NCI-H1092 treated with DMSO at 0.1 percent for 48 hours (cell line): ENCODE data around the gene PDCL2.

ENCODE experiments used
- DNase-seq: peaks from one replicate; lab custom pipeline; 2025; lab: John Stamatoyannopoulos, UW

PDCL2 gene

DNA sequence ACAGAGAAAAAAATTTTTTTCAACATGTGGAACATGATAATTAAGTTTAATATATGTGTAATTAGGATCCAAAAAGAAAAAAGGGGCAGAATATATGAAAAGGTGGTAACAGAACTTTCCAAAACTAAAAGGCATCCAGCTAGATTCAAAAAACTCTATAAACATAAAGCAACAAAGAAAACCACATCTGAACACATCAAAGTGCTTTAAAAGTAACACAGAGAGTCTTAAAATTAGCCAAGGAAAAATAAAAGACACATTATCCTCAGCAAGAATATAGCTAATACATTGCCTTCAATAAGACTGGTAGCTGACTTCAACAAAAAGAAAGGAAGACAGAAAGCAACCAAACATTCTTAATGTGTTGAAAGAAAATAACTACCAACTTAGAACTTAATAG lies 53.5 kb downstream of the PDCL2 start:
- DNase-seq, result no peak

DNA sequence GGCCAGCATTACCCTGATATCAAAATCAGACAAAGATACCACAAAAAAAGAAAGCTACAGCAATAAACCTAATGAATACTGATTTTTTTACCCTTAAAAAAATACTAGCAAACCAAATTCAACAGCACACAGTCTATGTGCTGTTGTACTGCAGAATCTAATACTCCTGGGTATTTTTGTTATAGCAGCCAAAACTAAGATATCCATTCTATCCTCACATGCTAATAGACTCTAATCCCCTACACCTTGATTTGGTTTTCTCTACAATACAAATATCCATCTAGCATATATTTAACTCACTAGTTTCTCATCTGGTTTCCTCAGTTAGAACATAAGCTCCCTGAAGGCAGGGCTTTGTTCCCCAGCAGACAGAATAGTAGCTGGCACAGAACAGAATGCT lies 57.7 kb downstream of the PDCL2 start:
- DNase-seq, result no peak

DNA sequence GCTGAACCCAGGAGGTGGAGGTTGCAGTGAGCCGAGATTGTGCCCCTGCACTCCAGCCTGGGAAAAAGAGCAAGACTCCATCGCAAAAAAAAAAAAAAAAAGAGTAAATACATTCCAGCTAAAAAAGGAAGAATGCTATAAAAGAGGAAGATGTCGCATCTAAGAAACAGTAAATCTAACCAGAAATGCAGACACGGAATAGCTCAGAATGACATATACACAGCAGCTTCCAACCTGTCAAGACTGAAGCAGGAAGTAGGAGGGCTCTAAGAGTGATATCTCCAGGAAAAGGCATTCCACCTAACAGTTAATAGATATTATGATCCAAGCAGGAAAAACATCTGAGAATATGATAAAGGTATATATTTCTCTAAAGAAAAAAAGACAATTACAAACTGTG lies 61.4 kb downstream of the PDCL2 start:
- no peak for DNase-seq

DNA sequence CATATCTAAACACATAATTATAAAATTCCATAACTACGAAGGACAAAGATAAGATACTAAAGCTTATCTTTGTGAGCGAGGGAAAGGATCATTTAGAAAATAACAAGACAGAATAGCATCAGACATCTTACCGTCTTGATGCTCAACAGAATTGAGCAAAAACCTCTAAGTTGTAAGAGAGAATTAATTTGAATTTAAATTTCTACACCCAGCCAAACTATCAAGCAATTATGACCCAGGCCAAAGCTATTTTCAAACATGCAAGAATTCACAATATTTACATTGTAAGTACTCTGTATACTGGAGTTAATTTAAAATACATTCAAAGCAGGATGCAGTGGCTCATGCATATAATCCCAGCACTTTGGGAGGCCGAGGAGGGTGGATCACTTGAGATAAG lies 61.9 kb downstream of the PDCL2 start:
- no peak for DNase-seq

DNA sequence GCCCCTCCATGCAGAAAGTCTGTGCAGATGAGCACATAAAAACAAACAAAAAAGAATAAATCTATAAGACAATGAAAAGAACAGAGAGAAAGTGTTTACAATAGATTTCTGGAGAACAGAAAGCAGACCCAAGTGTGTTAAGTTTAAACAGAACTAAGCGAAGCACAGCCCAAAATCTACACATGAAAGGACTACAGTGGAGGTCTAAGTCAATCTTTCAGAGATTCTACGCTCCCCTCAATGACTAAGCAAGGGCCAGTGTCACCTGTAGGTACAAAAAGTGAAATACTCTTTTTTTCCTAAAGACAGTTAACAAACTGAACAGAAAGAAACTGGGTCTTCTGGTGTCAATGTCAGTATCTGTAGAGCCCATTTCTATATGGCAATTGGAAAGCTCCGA lies 63.6 kb downstream of the PDCL2 start:
- no peak for DNase-seq

DNA sequence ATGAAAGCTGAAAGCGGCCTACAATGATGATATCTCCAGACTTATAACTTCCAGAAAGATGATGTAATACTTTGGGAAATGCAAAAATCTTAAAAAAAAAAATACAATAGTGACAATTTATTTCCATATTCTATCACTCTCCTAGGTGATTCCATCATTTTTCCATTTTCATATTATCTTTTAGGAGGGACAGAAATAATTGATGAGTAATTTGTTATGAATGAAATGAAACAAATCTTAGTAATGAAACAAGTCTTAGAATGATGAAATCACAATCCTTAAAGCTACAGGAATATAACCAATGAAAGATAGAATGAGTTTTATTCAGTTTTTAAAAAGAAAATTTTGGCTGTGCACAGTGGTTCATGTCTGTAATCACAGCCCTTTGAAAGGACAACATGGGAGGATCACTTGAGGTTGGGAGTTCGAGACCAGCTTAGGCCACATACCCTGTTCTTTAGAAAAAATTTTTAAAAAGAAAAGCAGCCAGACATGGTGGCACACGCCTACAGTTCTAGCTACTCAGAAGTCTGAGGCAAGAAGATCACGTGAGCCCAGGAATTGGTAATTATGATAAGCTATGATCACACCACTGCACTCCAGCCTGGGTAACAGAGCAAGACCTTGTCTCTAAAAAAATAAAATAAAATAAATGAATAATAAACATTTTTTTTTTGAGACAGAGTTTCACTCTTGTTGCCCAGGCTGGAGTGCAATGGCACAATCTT lies 67.0 kb downstream of the PDCL2 start:
- no peak for DNase-seq

DNA sequence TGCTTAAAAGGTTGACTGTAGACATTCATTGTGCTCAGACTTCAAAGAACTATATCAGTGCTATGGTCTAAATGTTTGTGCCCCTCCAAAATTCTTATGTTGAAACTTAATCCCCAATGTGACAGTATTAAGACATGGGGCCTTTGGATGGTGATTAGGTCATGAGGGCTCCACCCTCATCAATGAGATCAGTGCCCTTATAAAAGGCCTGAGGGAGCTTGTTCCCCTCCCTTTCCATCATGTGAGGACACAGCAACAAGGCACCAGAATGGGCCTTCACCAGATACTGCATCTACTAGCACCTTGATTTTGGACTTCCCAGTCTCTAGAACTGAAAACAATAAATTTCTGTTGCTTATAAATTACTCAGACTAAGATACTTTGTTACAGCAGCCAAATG lies 73.6 kb downstream of the PDCL2 start:
- no peak for DNase-seq

DNA sequence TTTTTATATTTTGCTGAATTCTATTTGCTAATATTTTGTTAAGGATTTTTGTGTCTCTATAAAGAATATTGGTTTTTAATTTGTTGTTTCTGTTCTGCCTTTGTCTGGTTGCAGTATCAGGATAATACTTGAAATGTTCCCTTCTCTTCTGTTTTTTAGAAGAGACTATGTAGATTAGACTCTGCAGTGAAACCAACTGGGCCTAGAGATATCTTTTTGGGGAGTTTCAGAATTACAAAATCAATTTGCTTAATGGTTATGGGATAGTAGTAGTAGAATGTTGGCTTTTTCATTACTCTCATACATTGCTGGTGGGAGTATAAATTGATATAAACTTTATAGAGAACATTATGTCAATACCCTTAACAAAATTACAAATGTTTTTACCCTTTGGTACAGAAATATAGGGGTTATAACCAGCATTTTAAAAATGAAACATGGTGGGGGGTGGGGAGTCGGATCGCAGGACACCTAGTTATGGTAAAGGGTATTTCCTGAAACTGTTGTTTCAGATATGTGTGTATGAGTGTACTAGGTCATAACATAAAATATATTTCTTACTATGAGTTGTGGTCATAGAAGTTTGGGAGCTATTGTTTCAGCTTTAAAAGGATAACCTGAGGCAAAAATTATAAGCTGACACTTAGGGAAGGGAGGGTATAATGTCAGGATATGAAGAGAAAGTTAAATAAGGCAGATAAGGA lies 74.4 kb downstream of the PDCL2 start:
- no peak for DNase-seq

DNA sequence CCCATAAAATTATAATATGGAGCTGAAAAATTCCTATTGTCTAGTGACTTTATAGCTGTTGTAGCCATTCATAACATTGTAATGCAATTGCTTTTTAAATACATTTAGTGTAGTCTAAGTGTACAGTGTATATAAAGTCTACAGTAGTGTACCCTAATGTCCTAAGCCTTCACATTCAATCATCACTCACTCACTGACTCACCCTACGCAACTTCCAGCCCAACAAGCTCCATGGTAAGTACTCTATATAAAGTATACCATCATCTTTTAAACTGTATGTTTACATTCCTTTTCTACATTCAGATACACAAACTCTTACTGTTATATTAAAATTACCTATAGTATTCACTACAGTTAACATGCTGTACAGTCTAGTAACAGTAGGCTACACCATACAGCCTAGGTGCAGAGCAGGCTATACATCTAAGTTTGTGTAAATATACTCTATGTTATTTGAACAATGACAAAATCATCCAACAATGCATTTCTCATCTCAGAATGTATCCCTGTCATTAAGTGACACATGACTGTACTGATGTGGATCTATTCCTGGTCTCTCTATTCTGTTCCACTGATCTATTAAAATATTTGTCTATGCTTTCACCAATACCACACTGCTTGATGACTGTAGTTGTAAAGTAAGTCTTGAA lies 79.0 kb downstream of the PDCL2 start:
- no peak for DNase-seq

DNA sequence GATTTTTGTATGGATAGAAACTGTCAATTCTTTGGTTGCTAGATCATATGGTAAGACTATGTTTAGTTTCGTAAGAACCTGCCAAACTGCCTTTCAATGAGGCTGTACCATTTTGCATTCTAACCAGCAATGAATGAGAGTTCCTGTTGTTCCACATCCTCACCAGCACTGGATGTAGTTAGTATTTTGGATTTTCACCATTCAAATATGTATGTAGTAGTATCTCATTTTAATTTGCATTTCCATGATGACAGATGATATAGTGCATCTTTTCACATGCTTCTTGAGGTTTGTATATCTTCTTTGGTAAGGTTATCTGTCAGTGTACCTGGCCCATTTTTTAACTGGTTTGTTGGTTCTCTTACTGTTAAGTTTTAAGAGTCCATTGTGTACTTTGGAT lies 80.0 kb downstream of the PDCL2 start:
- DNase-seq, result no peak

DNA sequence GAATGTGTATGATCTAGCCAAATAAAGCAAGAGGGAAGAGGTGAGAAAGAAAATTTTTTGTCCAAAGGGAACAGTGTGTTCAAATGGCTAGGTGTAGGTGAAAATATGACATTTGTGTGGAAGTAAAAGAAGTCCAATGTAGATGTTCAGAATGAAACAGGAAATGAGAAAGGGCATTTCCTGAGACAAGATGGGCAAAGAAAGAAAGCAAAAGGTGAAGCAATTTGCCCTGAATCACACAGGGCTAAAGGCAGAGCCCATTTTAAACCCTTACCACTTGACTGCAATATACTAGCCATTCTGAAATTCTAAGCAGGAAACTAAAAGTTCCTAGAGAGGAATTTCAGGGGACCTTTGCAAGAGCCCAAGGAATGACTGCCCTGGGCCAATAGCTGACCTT lies 81.4 kb downstream of the PDCL2 start:
- DNase-seq, result no peak

DNA sequence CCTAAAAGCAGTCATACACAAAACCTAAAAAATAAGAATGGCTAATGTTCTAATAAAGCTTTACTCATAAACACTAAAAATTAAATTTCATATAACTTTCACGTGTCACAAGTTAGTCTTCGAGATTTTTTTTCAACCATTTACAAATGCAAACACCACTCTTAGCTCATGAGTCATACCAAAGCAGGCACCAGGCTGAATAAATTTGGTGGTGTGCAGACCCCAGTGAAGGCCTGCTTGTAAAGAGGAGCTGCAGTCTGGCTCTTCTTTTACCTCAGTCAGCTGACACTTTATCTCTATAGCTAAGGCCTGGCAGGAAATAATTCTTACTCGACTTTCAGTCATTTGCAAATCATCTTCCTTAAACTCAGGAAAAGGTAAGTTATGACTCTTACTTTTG lies 82.8 kb downstream of the PDCL2 start:
- DNase-seq, result no peak

DNA sequence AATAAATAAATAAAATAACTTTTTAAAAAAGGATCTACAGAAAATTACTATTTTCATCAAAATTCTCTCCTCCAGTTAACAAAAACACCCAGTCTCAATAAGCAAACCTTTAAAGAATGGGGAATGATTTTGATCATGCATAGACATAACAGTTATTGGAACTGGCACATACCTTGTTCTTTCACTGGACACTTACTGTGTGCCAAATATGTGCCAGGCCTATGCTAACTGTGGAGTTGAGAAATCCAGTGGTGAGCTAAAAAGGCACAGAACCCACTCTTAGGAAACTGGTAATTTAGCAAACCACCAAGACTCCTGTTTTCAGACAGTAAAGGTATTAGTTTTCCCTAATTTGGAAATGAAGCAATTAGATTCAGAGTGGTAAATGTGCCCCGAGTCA lies 84.4 kb downstream of the PDCL2 start:
- no peak for DNase-seq
